Measurements from ENCODE around the gene PCDH9. TPM values are rescaled to one million over a fixed set of nuclear protein-coding genes. Genes with fewer than 3 reads are reported as not detected.

Gene PCDH9
- total and polyA plus RNA-seq, 2 of the 13 experiments (the other 11 are each of a cell fraction or from before 2014, with no cell fraction given), result 0.09 TPM; not detected in 1

DNA sequence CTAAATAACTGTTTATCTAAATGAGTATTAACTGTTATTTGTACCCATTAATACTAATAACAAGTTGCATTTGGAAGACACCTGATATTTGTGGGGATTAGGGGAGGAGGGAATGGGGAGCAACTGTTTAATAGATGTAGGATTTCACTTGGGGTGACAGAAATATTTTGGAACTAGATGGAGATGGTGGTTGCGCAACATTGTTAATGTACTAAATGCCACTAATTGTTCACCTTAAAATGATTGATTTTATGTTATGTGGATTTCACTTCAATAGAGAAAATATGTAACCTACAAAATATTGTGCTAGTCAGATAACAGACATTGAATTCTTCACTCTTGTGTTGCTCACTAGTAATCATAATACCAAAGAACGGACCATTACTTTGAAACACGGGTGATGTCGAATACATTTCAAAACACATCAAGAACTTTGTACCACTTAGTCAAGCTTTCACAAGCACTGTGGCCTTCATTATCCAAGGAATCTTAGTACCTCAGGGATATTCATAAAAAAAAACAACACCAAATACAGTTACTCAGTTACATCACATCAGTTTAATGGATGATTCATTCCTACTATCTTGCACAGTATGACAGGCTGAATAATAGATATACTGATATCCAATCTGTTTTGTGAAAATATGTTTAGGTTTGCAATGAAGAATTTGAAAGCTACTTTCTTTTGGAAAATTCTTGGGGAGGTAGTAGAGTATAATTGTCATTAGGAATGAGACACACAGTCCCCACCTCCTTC, 721.8 kb downstream of the PCDH9 start:
- H4K20me1 ChIP-seq (ENCODE audit: insufficient read depth, low read length), result no peaks in the 10 kb centered on the region
- BruUV-seq (replicated peaks), result no TSS peak
- ChIA-PET CTCF (ENCODE audit: low intra/inter-chr PET ratio, low total read pairs) (no interaction called here), POLR2A (no interaction called here)
- H3K9me3 ChIP-seq (ENCODE audit: low read length), result no peaks in the 10 kb centered on the region
- H3K79me2 ChIP-seq (ENCODE audit: insufficient read depth, low read length), result no peaks in the 10 kb centered on the region
- in situ Hi-C loops (cut with HindIII; ENCODE audit: extremely low pct_ligation_motif_present, low pct_unique_long_range_greater_than_20kb), result no loop called here
- no peaks in the 10 kb centered on the region for H3K36me3 ChIP-seq (replicated peaks in 1 of 2; ENCODE audit: control insufficient read depth in 1 of 2, insufficient read depth in 2 of 2, low read length in 2 of 2)
- H3K4me1 ChIP-seq (ENCODE audit: insufficient read depth, low read length), result no peaks in the 10 kb centered on the region
- intact Hi-C loops (cut with micrococcal nuclease; ENCODE audit: unreplicated experiment), result no loop called here
- H3K4me3 ChIP-seq (replicated peaks in 1 of 3; ENCODE audit: insufficient read depth in 1 of 3, low read depth in 2 of 3, low read length in 3 of 3), result no peak overlapping the region
- FAIRE-seq (no peak), DNase-seq (ENCODE audit: low spot score) (no peak), ATAC-seq (no peak)
- 37% methylated on average over 4 of the region's 4 CpGs for WGBS (ENCODE audit: low lambda C conversion rate)
- no peak overlapping the region for H3K9ac ChIP-seq (ENCODE audit: insufficient read depth, low read depth, low read length)
- TF ChIP-seq SP1 (IDR thresholded peaks at IDR 0.05) (no peak), SP1 (CRISPR knock-in tag; IDR thresholded peaks at IDR 0.05) (no peak), CEBPB (IDR thresholded peaks at IDR 0.05; ENCODE audit: borderline replicate concordance, low read depth, low read length) (peak; percentile 74), ZNF619 (CRISPR knock-in tag; IDR thresholded peaks at IDR 0.05) (no peak)
- TF ChIP-seq, protein P1, sequence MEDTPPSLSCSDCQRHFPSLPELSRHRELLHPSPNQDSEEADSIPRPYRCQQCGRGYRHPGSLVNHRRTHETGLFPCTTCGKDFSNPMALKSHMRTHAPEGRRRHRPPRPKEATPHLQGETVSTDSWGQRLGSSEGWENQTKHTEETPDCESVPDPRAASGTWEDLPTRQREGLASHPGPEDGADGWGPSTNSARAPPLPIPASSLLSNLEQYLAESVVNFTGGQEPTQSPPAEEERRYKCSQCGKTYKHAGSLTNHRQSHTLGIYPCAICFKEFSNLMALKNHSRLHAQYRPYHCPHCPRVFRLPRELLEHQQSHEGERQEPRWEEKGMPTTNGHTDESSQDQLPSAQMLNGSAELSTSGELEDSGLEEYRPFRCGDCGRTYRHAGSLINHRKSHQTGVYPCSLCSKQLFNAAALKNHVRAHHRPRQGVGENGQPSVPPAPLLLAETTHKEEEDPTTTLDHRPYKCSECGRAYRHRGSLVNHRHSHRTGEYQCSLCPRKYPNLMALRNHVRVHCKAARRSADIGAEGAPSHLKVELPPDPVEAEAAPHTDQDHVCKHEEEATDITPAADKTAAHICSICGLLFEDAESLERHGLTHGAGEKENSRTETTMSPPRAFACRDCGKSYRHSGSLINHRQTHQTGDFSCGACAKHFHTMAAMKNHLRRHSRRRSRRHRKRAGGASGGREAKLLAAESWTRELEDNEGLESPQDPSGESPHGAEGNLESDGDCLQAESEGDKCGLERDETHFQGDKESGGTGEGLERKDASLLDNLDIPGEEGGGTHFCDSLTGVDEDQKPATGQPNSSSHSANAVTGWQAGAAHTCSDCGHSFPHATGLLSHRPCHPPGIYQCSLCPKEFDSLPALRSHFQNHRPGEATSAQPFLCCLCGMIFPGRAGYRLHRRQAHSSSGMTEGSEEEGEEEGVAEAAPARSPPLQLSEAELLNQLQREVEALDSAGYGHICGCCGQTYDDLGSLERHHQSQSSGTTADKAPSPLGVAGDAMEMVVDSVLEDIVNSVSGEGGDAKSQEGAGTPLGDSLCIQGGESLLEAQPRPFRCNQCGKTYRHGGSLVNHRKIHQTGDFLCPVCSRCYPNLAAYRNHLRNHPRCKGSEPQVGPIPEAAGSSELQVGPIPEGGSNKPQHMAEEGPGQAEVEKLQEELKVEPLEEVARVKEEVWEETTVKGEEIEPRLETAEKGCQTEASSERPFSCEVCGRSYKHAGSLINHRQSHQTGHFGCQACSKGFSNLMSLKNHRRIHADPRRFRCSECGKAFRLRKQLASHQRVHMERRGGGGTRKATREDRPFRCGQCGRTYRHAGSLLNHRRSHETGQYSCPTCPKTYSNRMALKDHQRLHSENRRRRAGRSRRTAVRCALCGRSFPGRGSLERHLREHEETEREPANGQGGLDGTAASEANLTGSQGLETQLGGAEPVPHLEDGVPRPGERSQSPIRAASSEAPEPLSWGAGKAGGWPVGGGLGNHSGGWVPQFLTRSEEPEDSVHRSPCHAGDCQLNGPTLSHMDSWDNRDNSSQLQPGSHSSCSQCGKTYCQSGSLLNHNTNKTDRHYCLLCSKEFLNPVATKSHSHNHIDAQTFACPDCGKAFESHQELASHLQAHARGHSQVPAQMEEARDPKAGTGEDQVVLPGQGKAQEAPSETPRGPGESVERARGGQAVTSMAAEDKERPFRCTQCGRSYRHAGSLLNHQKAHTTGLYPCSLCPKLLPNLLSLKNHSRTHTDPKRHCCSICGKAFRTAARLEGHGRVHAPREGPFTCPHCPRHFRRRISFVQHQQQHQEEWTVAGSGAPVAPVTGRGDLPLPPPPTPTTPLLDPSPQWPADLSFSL (CRISPR knock-in tag; IDR thresholded peaks at IDR 0.05), result no peak
- H2AFZ ChIP-seq (ENCODE audit: low read length), result no peak overlapping the region
- no peak overlapping the region for H3K27ac ChIP-seq (ENCODE audit: extremely low read length, insufficient read depth, low read length)
- no peaks in the 10 kb centered on the region; a peak in 1 of 5 replicates for H3K27me3 ChIP-seq (ENCODE audit: control insufficient read depth in 1 of 2, insufficient read depth in 2 of 2, low read length in 2 of 2)
- no peak overlapping the region for H3K4me2 ChIP-seq (ENCODE audit: low read depth, low read length)
